GM21423 (cell line): ENCODE measurements around the gene MARCHF9.

Experiments
- ATAC-seq: cut with Tn5 transposase; IDR thresholded peaks from one replicate; pipeline ENCODE4 v1.9.1; 2021; ENCODE audit warnings: mild to moderate bottlenecking, moderate library complexity; ENCODE audit not compliant: unreplicated experiment

The MARCHF9 gene

GRCh38 chr12:57724003-57724935 is 30.6 kb upstream of the MARCHF9 start:
- no peak for ATAC-seq

DNA sequence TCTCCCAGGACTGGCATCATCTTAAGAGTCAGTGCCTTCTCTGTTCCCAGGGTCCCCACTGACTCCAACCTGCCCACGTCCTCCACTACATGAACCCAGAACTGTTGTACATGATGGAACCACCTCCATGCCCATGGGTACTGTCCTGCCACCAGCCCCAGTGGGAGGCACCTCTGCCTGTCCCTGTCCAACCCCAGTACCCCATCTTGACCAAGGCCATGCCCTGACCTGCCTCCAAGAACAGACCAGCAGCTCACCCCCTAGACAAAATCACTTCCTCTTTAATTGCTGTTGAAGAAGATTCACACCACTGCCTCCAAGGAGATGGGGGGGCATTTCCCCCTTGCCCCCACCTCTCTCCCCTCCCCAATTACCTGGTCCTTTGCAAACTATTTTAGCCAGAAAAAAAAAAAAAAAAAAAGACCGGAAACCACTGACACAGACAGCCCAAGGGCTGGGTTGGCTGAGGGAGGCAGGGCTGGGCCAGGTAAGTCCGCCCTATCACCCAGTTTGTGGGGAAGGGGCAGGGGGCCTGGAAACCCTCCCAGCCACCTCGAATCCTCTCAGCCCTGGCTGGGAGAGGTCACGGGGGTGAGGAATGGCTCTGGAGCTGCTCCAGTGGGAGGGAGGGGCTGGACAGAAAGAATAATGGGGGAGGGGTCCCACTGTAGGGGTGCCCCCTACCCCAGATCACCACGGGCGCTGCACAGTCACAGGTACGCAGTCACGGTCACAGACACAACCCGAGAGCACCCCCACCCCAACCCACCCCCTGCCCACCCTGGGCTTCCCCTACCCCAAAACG is 29.8 kb upstream of the MARCHF9 start:
- ATAC-seq, result no peak

DNA sequence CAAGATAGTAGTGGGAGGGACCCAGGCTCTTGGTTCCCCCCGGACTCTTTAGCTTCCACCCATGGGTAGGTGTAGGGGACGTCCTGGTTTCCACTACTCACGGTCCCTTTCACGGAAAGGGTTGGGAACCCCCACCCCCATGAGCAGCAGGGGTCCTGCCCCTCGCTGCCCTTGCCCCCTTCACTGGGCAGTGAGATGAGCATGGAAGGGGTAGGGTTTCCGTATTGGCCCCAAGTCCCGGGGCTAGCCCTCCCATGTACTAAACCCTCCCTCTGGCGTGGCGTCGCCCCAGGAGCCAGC is 29.1 kb upstream of the MARCHF9 start:
- ATAC-seq, result no peak

GRCh38 chr12:57726151-57726883 is 28.6 kb upstream of the MARCHF9 start:
- ATAC-seq, result no peak

GRCh38 chr12:57726884-57727757 is 27.8 kb upstream of the MARCHF9 start:
- ATAC-seq, result no peak

DNA sequence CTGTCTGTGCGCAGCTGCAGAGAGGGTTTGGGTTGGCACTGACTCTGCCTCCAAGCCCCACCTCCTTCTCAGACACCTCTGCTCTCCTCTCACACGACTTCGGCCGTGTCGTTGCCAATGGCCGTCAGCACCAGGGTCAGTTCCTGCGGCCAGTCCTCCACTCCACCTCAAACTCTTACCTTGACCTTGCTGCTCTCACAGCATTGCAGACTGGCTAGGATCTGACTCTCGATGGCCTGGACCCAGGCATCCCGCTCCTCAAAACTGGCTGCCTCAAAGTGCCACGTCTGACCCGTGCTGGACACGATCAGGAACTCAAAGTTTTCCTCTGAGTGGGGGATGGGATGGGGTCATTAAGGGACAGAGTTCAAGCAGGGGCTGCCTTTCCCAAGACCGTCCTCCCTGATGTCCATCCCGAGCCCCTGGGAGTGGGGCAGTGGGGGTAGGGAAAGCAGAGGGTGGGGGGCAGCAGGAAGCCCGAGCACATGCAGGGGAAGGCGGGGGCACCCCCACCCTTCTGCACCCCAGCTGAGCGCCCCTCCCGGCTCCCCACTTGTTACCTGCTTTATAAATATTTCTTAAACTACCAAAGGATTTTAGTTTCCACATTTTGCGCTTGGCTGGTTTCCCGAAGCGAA is 27.0 kb upstream of the MARCHF9 start:
- ATAC-seq, result no peak

DNA sequence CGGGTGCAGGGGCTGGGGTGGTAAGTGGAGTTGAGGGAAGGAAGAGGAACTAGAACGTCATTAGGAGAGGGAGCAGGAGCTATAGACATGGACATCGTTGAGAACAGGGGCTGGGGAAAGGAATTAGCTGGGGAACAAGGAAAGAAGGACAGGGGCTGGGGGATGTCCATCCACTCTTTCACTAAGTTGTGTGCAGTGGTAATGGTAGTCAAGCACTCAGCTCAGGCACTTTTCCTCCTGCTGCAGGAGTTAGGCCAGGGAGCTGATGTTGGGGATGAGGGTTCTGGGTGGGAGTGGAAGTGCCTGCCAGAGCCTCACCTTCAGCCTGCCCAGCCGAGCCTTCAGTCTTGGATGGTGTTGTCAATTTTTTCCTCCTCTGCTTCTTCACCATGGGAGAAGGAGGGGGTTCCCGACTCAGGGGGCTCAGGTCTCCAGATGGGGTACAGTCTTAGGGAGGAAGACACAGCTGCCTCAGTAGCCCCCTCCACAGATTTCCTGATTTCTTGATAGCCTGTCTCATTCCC is 25.5 kb upstream of the MARCHF9 start:
- no peak for ATAC-seq

DNA sequence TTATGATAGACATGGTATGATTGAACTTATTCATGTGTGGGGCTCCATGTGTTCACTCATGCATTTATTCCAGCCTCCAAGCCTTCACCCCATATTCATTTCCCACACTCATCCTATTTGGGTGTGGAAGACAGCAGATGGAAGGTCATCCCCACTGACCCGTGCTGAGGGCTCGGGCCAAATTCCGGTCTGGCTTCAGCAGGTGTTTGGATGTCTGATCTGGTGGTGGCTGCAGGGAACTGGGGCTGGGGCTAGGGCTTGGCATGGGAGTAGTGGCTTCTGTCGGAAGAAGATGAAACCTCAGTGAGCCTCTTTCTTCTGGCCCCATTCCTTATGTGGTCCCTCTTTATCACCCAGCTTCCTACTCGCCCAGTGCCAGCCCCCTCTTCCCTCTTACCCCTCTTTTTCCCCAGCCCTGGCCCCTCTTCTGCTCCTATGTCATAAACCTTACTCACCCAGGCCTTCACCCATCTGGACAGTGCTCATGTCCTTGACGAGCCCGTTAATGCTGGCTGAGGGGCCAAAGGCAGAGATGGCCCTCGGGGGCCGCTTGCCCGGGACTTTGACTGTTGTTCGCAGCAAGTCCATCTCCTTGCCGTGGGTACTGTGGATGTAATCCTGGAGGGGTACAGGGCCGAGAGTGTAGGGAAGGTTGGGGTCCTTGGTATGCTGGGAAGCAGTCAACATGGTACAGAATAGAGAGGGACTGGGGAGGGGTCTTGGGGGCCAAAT is 24.4 kb upstream of the MARCHF9 start:
- ATAC-seq, result no peak

DNA sequence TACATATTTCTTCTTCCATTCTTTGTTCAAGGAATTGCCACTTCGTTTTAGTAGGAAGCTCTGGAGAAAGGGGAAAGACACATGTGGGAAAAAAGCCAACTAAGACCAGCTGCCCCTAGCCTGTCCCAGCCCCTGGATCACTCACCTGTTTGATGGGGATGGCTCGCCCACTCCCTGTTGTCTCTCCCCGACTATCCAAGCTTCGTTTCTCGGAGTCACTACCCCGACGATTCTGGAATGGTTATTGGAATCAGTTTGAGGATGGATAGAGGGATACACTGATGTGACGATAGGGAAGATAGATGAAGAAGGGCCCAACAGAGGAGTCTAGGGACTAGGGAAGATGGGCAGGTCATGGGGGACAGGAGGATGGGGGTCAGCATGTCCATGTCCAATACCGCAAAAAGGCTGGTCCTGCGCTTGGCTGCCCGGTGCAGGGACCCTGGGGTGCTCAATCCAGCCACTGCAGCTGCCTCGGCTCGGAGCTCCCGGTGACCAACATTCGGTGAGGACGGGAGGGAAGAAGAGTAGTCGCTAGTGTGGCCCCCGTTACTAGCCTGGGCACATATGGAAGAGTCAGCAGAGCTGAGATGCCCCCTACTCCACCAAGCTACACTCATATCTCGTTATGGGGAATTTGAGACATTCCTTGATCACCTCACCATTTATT is 23.4 kb upstream of the MARCHF9 start:
- no peak for ATAC-seq

GRCh38 chr12:57732270-57732669 is 22.6 kb upstream of the MARCHF9 start:
- ATAC-seq, result no peak

- ATAC-seq, result no peak
These were observed 21.9 kb upstream of the MARCHF9 start for GRCh38 chr12:57732726-57733593.

DNA sequence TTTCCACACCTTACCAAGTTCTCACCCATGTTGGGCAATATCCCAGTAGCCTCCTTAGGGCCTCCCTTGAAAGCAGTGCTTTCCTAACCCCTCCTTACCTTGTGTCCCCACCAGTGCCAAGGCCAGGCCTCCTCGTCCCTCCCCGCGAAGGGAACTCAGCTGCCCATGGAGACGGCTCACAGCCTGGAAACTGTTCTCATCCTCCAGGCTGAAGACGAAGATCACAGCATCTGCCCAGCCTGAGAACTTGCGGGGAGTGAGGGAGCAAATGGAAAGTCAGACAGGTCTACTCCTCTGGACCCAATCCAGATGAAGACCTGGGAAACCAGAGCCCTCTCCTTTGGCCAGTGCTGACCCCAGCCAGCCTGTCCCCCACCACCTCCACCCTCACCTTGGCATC is 21.0 kb upstream of the MARCHF9 start:
- no peak for ATAC-seq

- ATAC-seq, result no peak
These were observed 20.3 kb upstream of the MARCHF9 start for GRCh38 chr12:57734591-57734990.

DNA sequence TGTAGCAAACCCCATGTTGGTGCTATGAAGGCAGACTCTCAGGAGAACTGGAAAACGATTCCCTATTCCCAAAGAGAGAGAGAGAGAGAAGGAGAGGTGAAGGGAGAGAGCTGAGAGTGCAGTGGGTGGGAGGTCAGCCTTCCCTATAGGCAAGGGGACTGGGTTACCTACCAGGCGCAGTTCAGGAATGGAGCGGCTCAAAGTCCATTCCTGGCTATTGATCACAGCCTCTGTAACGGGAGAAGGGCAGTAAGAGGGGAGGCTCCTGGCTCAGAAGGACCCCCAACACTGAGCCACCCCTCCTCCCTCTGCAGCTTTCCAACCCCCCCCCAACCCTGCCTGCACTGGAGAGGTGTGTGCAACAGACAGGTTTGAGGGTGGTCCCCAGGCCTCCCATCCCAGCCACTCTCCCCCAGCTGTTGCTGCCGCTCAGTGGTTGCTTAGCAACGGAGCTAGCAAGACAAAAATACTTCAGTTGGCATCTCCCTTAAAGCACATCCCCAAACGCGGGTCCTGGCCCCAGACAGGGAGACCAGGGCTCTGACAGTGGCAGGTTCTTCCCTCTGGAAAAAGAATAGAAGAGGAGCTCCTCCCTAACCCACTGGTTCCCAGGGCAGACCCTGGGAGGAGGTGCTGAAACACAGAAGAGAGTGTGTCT is 19.6 kb upstream of the MARCHF9 start:
- ATAC-seq, result no peak

GRCh38 chr12:57735952-57736740 is 18.8 kb upstream of the MARCHF9 start:
- ATAC-seq, result no peak

DNA sequence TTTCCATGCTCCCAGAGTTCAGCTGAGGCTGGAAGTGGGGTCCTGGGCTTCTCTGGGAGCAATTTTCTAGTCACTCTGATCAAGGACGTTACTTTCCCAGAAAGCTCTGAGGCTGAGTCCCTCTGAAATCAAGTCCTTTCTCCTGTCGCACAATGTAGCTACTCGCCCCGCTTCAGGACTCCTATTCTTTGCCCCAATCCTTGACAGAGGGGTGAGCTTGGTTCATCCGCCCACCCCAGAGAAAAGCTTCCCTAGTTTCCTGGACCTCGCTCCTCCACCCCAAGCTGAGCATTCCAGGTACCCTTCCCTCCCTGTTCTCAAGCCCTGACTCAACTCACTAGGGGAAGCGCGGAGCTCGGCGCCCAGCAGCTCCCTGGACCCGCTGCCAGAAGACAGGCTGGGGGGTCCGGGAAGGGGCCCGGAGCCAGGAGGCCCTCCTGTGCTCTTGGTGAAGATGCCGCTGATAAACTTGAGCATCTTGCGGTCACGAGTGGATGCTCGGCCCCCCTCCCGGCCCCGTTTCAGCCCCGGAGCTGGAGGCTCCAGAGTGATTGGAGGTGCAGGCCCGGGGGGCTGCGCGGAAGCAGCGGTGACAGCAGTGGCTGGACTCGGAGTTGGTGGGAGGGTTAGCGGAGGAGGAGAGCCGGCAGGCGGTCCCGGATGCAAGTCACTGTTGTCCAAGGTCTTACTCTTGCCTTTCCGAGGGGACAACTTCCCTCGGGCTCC is 18.0 kb upstream of the MARCHF9 start:
- ATAC-seq, result no peak
